Measurements from ENCODE around the gene UQCR11. TPM values are rescaled to one million over a fixed set of nuclear protein-coding genes. Genes with fewer than 3 reads are reported as not detected.

UQCR11 gene
- total RNA-seq, 3 donors from 2014 or later, result 59.6 to 117 (median 63.4) TPM

- Histone ChIP-seq H3K4me3 (no peak overlapping the region), H3K27me3 (no peaks in the 10 kb centered on the region), H3K27ac (no peak overlapping the region), H3K9me3 (no peaks in the 10 kb centered on the region), H3K36me3 (peaks cover 10% of the 10 kb centered on the region), H3K4me1 (no peaks in the 10 kb centered on the region)
- no peak for DNase-seq (ENCODE audit: low spot score in 2 of 2)
- intact Hi-C loops (cut with DNase I; ENCODE audit: low total_unique reads), result loop anchor here (5.0 kb wide), 1 partner anchor 69 kb away; no protein-coding TSS in a partner anchor
- TF ChIP-seq CTCF (IDR thresholded peaks at IDR 0.05) (no peak), POLR2AphosphoS5 (IDR thresholded peaks at IDR 0.05) (no peak), POLR2A (IDR thresholded peaks at IDR 0.05) (no peak)
These were observed 11.1 kb upstream of the UQCR11 start for GRCh38 chr19:1616396-1616795.

GRCh38 chr19:1615156-1615765 lies 10.0 kb upstream of the UQCR11 start:
- Histone ChIP-seq H3K4me3 (no peak overlapping the region), H3K27me3 (no peaks in the 10 kb centered on the region), H3K36me3 (peaks cover 10% of the 10 kb centered on the region), H3K27ac (no peak overlapping the region), H3K4me1 (no peaks in the 10 kb centered on the region), H3K9me3 (no peaks in the 10 kb centered on the region)
- DNase-seq (ENCODE audit: low spot score in 2 of 2), result no peak
- TF ChIP-seq POLR2AphosphoS5 (IDR thresholded peaks at IDR 0.05), result no peak
- TF ChIP-seq POLR2A (IDR thresholded peaks at IDR 0.05), result no peak
- intact Hi-C loops (cut with DNase I; ENCODE audit: low total_unique reads), result loop anchor here (5.0 kb wide), 1 partner anchor 68 kb away; no protein-coding TSS in a partner anchor

DNA sequence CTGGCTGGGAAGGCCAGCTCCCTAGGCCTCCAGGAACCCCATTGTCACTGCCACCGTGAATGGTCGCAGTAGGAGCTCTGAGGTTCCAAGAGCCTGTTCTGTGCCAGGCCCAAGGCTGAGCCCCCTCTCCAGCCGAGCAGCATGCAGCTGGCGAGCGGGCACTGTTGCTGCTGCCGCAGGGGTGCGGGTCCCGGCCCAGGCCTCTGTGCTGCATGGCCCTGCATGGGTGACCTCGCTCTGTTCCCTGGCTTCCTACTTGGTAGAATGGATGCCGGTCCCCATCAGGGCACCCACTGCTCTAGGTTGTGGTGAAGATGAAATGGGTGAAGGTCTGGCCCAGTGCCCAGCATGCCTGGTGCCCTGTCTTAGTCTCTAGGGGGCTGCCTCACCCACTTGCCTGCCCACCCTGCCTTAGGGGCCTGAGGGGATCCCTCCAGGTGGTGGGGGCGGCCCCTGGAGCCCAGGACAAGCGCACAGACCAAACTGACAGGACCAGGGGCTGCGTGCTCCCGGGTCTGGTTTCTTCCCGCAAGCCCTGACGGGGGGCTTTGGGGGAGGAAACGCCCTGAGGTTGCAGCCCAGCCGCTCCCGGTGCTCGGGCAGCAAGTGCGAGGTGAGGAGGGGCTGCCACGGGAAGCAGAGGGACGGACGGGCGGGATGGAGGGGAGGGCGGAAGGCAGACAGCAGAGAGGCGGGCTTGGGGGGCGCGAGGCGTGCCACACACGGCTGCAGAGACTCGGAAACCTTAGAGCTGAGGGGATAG lies 8.7 kb upstream of the UQCR11 start:
- H3K4me3 ChIP-seq, result no peak overlapping the region
- intact Hi-C loops (cut with DNase I; ENCODE audit: low total_unique reads), result no loop called here

DNA sequence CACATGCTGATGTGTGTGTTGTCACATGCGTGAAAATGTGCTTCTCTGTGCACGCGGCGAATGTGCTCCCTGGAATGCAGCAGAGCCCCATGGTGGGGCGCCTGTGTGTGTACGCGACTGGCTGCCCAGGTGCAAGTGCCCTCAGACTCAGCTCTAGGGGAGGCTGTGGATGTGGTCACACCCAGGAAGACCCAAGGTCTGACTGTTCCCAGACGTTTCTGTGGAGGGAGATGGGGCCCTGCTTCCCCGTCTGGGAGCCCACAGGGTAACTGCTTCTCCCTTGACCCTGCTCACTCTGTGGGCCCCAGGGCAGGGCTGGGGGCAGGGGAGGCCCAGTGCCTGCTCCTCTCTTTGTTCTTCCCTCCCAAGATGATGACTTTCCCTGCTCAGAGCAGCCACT lies 7.9 kb upstream of the UQCR11 start:
- TF ChIP-seq POLR2AphosphoS5 (IDR thresholded peaks at IDR 0.05) (no peak), POLR2A (IDR thresholded peaks at IDR 0.05) (no peak), CTCF (IDR thresholded peaks at IDR 0.05) (no peak)
- intact Hi-C loops (cut with DNase I; ENCODE audit: low total_unique reads), result no loop called here
- H3K4me3 ChIP-seq, result no peak overlapping the region
- no peaks in the 10 kb centered on the region for H3K4me1 ChIP-seq
- H3K36me3 ChIP-seq, result peaks cover 10% of the 10 kb centered on the region
- no peaks in the 10 kb centered on the region for H3K27me3 ChIP-seq
- DNase-seq (ENCODE audit: low spot score in 2 of 2), result no peak
- no peak overlapping the region for H3K27ac ChIP-seq
- no peaks in the 10 kb centered on the region for H3K9me3 ChIP-seq

More for the DNA sequence above, 8.7 kb upstream of the UQCR11 start:
- H3K9me3 ChIP-seq, result no peaks in the 10 kb centered on the region
- H3K27me3 ChIP-seq, result no peaks in the 10 kb centered on the region
- no peak for DNase-seq (ENCODE audit: low spot score in 2 of 2)
- no peaks in the 10 kb centered on the region for H3K4me1 ChIP-seq
- no peak overlapping the region for H3K27ac ChIP-seq
- no peak for TF ChIP-seq CTCF (IDR thresholded peaks at IDR 0.05)
- no peak for TF ChIP-seq POLR2AphosphoS5 (IDR thresholded peaks at IDR 0.05)
- no peak for TF ChIP-seq POLR2A (IDR thresholded peaks at IDR 0.05)
- peaks cover 10% of the 10 kb centered on the region for H3K36me3 ChIP-seq

DNA sequence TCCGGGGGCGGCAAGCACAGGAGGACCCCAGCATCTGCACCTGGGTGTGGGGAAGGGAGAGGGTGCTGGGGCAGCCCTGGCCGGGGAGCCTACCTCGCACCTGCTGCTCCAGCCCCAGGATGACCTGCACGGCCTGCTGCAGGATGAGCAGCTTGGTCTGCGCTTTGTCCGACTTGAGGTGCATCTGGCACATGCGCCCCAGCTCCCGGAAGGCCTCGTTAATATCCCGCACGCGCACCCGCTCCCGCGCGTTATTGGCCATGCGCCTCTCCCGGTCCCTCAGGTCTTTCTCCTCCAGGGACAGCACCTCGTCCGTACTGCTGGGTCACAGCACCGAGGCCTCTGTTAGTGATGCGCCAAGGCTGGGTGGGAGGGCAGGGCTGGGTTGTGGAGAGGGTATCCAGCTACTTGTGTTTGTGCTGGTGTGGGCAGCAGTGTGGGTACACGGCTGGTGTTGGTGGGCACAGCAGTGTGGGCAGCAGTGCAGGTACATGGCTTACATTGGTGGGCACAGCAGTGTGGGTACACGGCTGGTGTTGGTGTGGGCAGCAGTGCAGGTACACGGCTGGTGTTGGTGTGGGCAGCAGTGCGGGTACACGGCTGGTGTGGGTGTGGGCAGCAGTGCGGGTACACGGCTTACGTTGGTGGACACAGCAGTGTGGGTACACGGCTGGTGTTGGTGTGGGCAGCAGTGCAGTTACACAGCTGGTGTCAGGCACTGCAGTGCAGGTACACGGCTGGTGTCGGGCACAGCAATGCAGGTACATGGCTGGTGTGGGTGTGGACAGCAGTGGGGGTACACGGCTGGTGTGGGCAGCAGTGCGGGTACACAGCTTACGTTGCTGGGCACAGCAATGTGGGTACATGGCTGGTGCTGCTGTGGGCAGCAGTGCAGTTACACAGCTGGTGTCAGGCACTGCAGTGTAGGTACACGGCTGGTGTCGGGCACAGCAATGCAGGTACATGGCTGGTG lies 7.1 kb upstream of the UQCR11 start:
- Histone ChIP-seq H3K4me1 (no peaks in the 10 kb centered on the region), H3K36me3 (peaks cover 10% of the 10 kb centered on the region), H3K27ac (no peak overlapping the region), H3K9me3 (no peaks in the 10 kb centered on the region), H3K4me3 (no peak overlapping the region), H3K27me3 (no peaks in the 10 kb centered on the region)
- no peak for DNase-seq (ENCODE audit: low spot score in 2 of 2)
- intact Hi-C loops (cut with DNase I; ENCODE audit: low total_unique reads), result no loop called here
- TF ChIP-seq CTCF (IDR thresholded peaks at IDR 0.05) (no peak), POLR2AphosphoS5 (IDR thresholded peaks at IDR 0.05) (no peak), POLR2A (IDR thresholded peaks at IDR 0.05) (no peak)
